Measurements from ENCODE around the gene BICDL2. TPM values are rescaled to one million over a fixed set of nuclear protein-coding genes. Genes with fewer than 3 reads are reported as not detected.

BICDL2 gene
- total and polyA plus RNA-seq, 2 of the 8 experiments (the other 6 are each of a cell fraction or from before 2014, with no cell fraction given), result 7.3 to 15.9 TPM

- no peak for TF ChIP-seq KDM4A (IDR thresholded peaks at IDR 0.05; ENCODE audit: low read depth, low read length, severe bottlenecking)
- no peak for TF ChIP-seq CHD1 (IDR thresholded peaks at IDR 0.05; ENCODE audit: low read depth, low read length)
- TF ChIP-seq BACH1 (IDR thresholded peaks at IDR 0.05; ENCODE audit: low read length), result no peak
- no peak for TF ChIP-seq RBBP5 (IDR thresholded peaks at IDR 0.05; ENCODE audit: borderline replicate concordance, low read depth, low read length)
- no peak for TF ChIP-seq RXRA (IDR thresholded peaks at IDR 0.05; ENCODE audit: insufficient read depth, low read depth, low read length)
- TF ChIP-seq TCF12 (IDR thresholded peaks at IDR 0.05; ENCODE audit: low read depth, low read length), result peak; percentile 73; the same call in 1 of the 2 replicates
- TF ChIP-seq YY1 (IDR thresholded peaks at IDR 0.05; ENCODE audit: low read depth, low read length), result no peak
- TF ChIP-seq TAF1 (IDR thresholded peaks at IDR 0.05; ENCODE audit: low read depth, low read length), result peak; percentile 97
- TF ChIP-seq CTCF (IDR thresholded peaks at IDR 0.05; ENCODE audit: control extremely low read depth in 1 of 3, insufficient read depth in 1 of 3, low read depth in 1 of 3, low read length in 3 of 3), result peak; percentile 85 to 94 (median 92)
- no peak for TF ChIP-seq SUZ12 (IDR thresholded peaks at IDR 0.05; ENCODE audit: low read length)
- no peak for TF ChIP-seq ZNF274 (IDR thresholded peaks at IDR 0.05; ENCODE audit: borderline replicate concordance, extremely low read depth, low read length)
- no peak; the same call in none of the 2 replicates for TF ChIP-seq MAX (IDR thresholded peaks at IDR 0.05)
- peak; percentile 89 for TF ChIP-seq CREB1 (IDR thresholded peaks at IDR 0.05)
- TF ChIP-seq TEAD4 (IDR thresholded peaks at IDR 0.05; ENCODE audit: low read depth, low read length), result peak; percentile 54; the same call in 1 of the 2 replicates
These were observed 18.8 kb downstream of the BICDL2 start, which contains the start of gene CLDN6 (continued) for GRCh38 chr16:3017794-3018506.

Measured in H1 (cell line).